H1 (cell line): ENCODE measurements around the gene ZNF546. TPM values are rescaled to one million over a fixed set of nuclear protein-coding genes. Genes with fewer than 3 reads are reported as not detected.
A peak's percentile ranks its signal among the peaks of the same experiment; 100 is the strongest.

Experiments
- ASH2L ChIP-seq: fragments of 200-600, 300-600 bp; sonication (generic); IDR thresholded peaks from one replicate; pipeline ENCODE4 v1.7.1; 2017; ENCODE audit warnings: low read length
- ATF3 ChIP-seq: IDR thresholded peaks from 2 replicates; pipeline ENCODE4 v1.6.1; 2011; ENCODE audit warnings: low read depth, mild to moderate bottlenecking, low read length; ENCODE audit not compliant: insufficient read depth
- BACH1 ChIP-seq: IDR thresholded peaks from 2 replicates; pipeline ENCODE4 v1.6.1; 2012; ENCODE audit warnings: low read length, improper control_type of control experiment
- BRCA1 ChIP-seq: IDR thresholded peaks from 2 replicates; pipeline ENCODE4 v1.6.1; 2012; ENCODE audit warnings: low read depth, low read length, improper control_type of control experiment
- CREB1 ChIP-seq: IDR thresholded peaks from 2 replicates; pipeline ENCODE4 v1.6.1; 2012; ENCODE audit warnings: inconsistent platforms
- CTCF ChIP-seq, 3 experiments: IDR thresholded peaks; 1 replicate in 2 of 3; 2 replicates in 1 of 3; pipeline versions ENCODE4 v1.5.1 to v1.6.1; 2011; ENCODE audit warnings: low read length in 3 of 3, mild to moderate bottlenecking in 3 of 3, inconsistent platforms in 2 of 3, low read depth in 1 of 3, moderate library complexity in 1 of 3; ENCODE audit not compliant: insufficient read depth in 1 of 3; ENCODE audit errors: control extremely low read depth in 1 of 3
- EP300 ChIP-seq, 2 experiments: IDR thresholded peaks; 1 replicate in 1 of 2; 2 replicates in 1 of 2; pipeline ENCODE4 v1.6.1; 2011 to 2012; ENCODE audit warnings: low read depth in 2 of 2, low read length in 2 of 2, mild to moderate bottlenecking in 2 of 2, borderline replicate concordance in 1 of 2, inconsistent platforms in 1 of 2, moderate library complexity in 1 of 2
- RBBP5 ChIP-seq: IDR thresholded peaks from 2 replicates; pipeline ENCODE4 v1.7.1; 2012; ENCODE audit warnings: low read depth, mild to moderate bottlenecking, inconsistent platforms, low read length, moderate library complexity, borderline replicate concordance
- SAP30 ChIP-seq: fragments of 300-600 bp; sonication (generic); IDR thresholded peaks from 2 replicates; pipeline ENCODE4 v1.7.1; 2012; ENCODE audit warnings: low read length, moderate library complexity, mild to moderate bottlenecking, inconsistent platforms; ENCODE audit not compliant: insufficient read depth, insufficient replicate concordance
- SIN3A ChIP-seq, 2 experiments: IDR thresholded peaks in 1 of 2; conservative IDR thresholded peaks in 1 of 2; 2 replicates each; pipeline ENCODE4 v1.6.1; 2011 to 2012; ENCODE audit warnings: low read length in 2 of 2, improper control_type of control experiment in 1 of 2, low read depth in 1 of 2, mild to moderate bottlenecking in 1 of 2
- SP2 ChIP-seq: IDR thresholded peaks from 2 replicates; pipeline ENCODE4 v1.6.1; 2012; ENCODE audit warnings: mild to moderate bottlenecking, low read length, inconsistent platforms
- TBP ChIP-seq: IDR thresholded peaks from 2 replicates; pipeline ENCODE4 v1.6.1; 2011; ENCODE audit warnings: low read depth, low read length, improper control_type of control experiment
- polyA plus RNA-seq, 7 experiments: library from polyadenylated mRNA; depleted of rRNA in 3 of 7; stranded (reverse) in 5 of 7; unstranded in 2 of 7; fragments of >200 nt in 5 of 7; fragments of 200-250 nt in 2 of 7; gene quantifications; 1 replicate in 5 of 7; 2 replicates in 1 of 7; 4 replicates in 1 of 7; pipeline versions ENCODE4 v1.2.1 to v1.2.3, GENCODE V29; 2011 to 2013; ENCODE audit warnings: missing spikeins in 2 of 7, mixed read lengths in 2 of 7
- total RNA-seq: library from RNA; stranded (reverse); fragmentation: NEBNext Ultra II Directional; extraction: Animal tissue kit (Norgen Biotek cat#: 25700); gene quantifications from 2 replicates; pipeline ENCODE4 v1.2.1, GENCODE V29; 2021

The ZNF546 gene
- total and polyA plus RNA-seq, 2 of the 8 experiments (the other 6 are each of a cell fraction or from before 2014, with no cell fraction given): 0.21 to 1.1 TPM

- TF ChIP-seq CTCF (IDR thresholded peaks at IDR 0.05; ENCODE audit: control extremely low read depth in 1 of 3, insufficient read depth in 1 of 3, low read depth in 1 of 3, low read length in 3 of 3) (no peak), SAP30 (peak; percentile 66), ASH2L (peak; percentile 75), ATF3 (no peak), SIN3A (conservative IDR thresholded peaks at IDR 0.05 in 1 of 2, IDR thresholded peaks at IDR 0.05 in 1 of 2; ENCODE audit: low read depth in 1 of 2, low read length in 2 of 2) (peak in 1 of 2 experiments; percentile 67; a peak in 1 of 4 replicates), BACH1 (peak; percentile 18; the same call in 1 of the 2 replicates), BRCA1 (no peak), TBP (no peak), RBBP5 (peak; percentile 45; the same call in 1 of the 2 replicates), CREB1 (0 out of 2 replicates have a peak, but pooled peaks have one; percentile 19), EP300 (IDR thresholded peaks at IDR 0.05; ENCODE audit: borderline replicate concordance in 1 of 2, low read depth in 2 of 2, low read length in 2 of 2) (no peak), SP2 (no peak)
Measured at GRCh38 chr19:40055832-40056504, 59.1 kb downstream of the ZNF546 start, which contains the start of gene ZNF780B (continued).
